ENCODE results near the gene AK9.

GRCh38 chr6:109466212-109466923, 224.6 kb downstream of the AK9 start:
- TF ChIP-seq CTCF (IDR thresholded peaks at IDR 0.05) (no peak), POLR2A (IDR thresholded peaks at IDR 0.05) (no peak)
